ENCODE measurements around the gene DNAJB14.

Gene DNAJB14

DNA sequence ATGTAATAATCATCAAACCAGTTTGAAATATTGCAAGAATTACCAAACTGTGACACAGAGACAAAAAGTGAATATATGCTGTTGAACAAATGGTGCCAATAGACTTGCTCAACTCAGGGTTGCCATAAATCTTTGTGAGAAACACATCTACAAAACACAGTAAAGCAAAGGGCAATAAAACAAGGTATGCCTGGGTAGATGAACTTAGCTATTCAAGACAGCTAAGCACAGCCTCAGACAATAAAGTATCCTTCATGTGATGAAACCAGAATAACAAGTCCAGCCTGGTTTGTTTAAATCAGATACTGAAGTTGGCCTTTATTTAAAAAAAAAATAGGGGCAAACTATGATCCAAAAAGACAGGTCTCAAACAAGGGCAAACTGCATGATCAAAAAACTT lies 71.3 kb downstream of the DNAJB14 start:
- no peak for TF ChIP-seq CEBPB (IDR thresholded peaks at IDR 0.05)
- TF ChIP-seq NFIC (IDR thresholded peaks at IDR 0.05), result no peak
- TF ChIP-seq USF1 (IDR thresholded peaks at IDR 0.05), result no peak
- no peak for TF ChIP-seq REST (IDR thresholded peaks at IDR 0.05; ENCODE audit: low read depth)
- TF ChIP-seq, protein P1, sequence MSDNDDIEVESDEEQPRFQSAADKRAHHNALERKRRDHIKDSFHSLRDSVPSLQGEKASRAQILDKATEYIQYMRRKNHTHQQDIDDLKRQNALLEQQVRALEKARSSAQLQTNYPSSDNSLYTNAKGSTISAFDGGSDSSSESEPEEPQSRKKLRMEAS (IDR thresholded peaks at IDR 0.05), result no peak
- TF ChIP-seq EGR1 (IDR thresholded peaks at IDR 0.05), result no peak
- no peak for TF ChIP-seq TAF1 (IDR thresholded peaks at IDR 0.05; ENCODE audit: low read depth)
- TF ChIP-seq YY1 (IDR thresholded peaks at IDR 0.05; ENCODE audit: low read depth), result no peak
- no peak for TF ChIP-seq FOXM1 (IDR thresholded peaks at IDR 0.05; ENCODE audit: borderline replicate concordance, low read depth)
- TF ChIP-seq RAD21 (IDR thresholded peaks at IDR 0.05; ENCODE audit: low read depth), result no peak
- no peak for TF ChIP-seq CREB1 (IDR thresholded peaks at IDR 0.05; ENCODE audit: low read depth)
- TF ChIP-seq TCF12 (IDR thresholded peaks at IDR 0.05; ENCODE audit: low read depth), result no peak
- no peak for TF ChIP-seq ZBTB7A (IDR thresholded peaks at IDR 0.05; ENCODE audit: low read depth)
- no peak for TF ChIP-seq TEAD4 (IDR thresholded peaks at IDR 0.05)
- no peak for TF ChIP-seq EP300 (IDR thresholded peaks at IDR 0.05; ENCODE audit: borderline replicate concordance)

DNA sequence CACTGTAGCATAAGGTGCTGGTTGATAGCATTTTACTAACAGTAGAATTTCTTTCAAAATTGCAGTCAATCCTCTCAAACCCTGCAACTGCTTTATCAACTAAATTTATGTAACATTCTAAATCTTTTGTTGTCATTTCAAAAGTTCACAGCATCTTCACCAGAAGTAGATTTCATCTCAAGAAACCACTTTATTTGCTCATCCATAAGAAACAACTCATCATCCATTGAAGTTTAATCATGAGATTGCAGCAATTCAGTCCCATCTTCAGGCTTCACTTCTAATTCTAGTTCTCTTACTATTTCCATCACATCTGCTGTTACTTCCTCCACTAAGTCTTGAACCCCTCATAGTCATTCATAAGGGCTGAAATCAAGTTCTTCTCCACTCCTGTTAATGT lies 73.8 kb downstream of the DNAJB14 start:
- TF ChIP-seq ZBTB7A (IDR thresholded peaks at IDR 0.05; ENCODE audit: low read depth) (no peak), USF1 (IDR thresholded peaks at IDR 0.05) (no peak), CREB1 (IDR thresholded peaks at IDR 0.05; ENCODE audit: low read depth) (no peak), REST (IDR thresholded peaks at IDR 0.05; ENCODE audit: low read depth) (no peak), CEBPB (IDR thresholded peaks at IDR 0.05) (no peak), TEAD4 (IDR thresholded peaks at IDR 0.05) (no peak), FOXM1 (IDR thresholded peaks at IDR 0.05; ENCODE audit: borderline replicate concordance, low read depth) (no peak), TAF1 (IDR thresholded peaks at IDR 0.05; ENCODE audit: low read depth) (no peak)

GRCh38 chr4:99868126-99868596 lies 78.3 kb downstream of the DNAJB14 start:
- TF ChIP-seq, protein P1 (IDR thresholded peaks at IDR 0.05), result no peak
- no peak for TF ChIP-seq RAD21 (IDR thresholded peaks at IDR 0.05; ENCODE audit: low read depth)
- no peak for TF ChIP-seq TAF1 (IDR thresholded peaks at IDR 0.05; ENCODE audit: low read depth)
- TF ChIP-seq USF1 (IDR thresholded peaks at IDR 0.05), result no peak
- no peak for TF ChIP-seq REST (IDR thresholded peaks at IDR 0.05; ENCODE audit: low read depth)
- no peak for TF ChIP-seq ZBTB7A (IDR thresholded peaks at IDR 0.05; ENCODE audit: low read depth)

- no peak for TF ChIP-seq FOXM1 (IDR thresholded peaks at IDR 0.05; ENCODE audit: borderline replicate concordance, low read depth)
- no peak for TF ChIP-seq YY1 (IDR thresholded peaks at IDR 0.05; ENCODE audit: low read depth)
- TF ChIP-seq EGR1 (IDR thresholded peaks at IDR 0.05), result no peak
- TF ChIP-seq RAD21 (IDR thresholded peaks at IDR 0.05; ENCODE audit: low read depth), result no peak
- TF ChIP-seq TEAD4 (IDR thresholded peaks at IDR 0.05), result no peak
- no peak for TF ChIP-seq USF1 (IDR thresholded peaks at IDR 0.05)
- TF ChIP-seq NFIC (IDR thresholded peaks at IDR 0.05), result no peak
- no peak for TF ChIP-seq ZBTB7A (IDR thresholded peaks at IDR 0.05; ENCODE audit: low read depth)
- no peak for TF ChIP-seq REST (IDR thresholded peaks at IDR 0.05; ENCODE audit: low read depth)
- TF ChIP-seq, protein P1 (IDR thresholded peaks at IDR 0.05), result no peak
- no peak for TF ChIP-seq CEBPB (IDR thresholded peaks at IDR 0.05)
- TF ChIP-seq EP300 (IDR thresholded peaks at IDR 0.05; ENCODE audit: borderline replicate concordance), result no peak
- TF ChIP-seq TAF1 (IDR thresholded peaks at IDR 0.05; ENCODE audit: low read depth), result no peak
- TF ChIP-seq TCF12 (IDR thresholded peaks at IDR 0.05; ENCODE audit: low read depth), result no peak
Observed at GRCh38 chr4:99863804-99864203, 82.6 kb downstream of the DNAJB14 start.

Data from Ishikawa (cell line).